ENCODE data around the gene PIP5K1C. TPM values are rescaled to one million over a fixed set of nuclear protein-coding genes. Genes with fewer than 3 reads are reported as not detected.

The PIP5K1C gene
- total RNA-seq, 4 donors from 2014 or later = 16.1 to 21.1 (median 17.4) TPM

- DNase-seq (ENCODE audit: low spot score) (no peak), ATAC-seq (ENCODE audit: low FRiP score) (no peak)
- TF ChIP-seq CTCF (IDR thresholded peaks at IDR 0.05) = no peak
Observed at GRCh38 chr19:3658870-3659745, 41.2 kb downstream of the PIP5K1C start.

GRCh38 chr19:3658004-3658869 lies 42.0 kb downstream of the PIP5K1C start:
- DNase-seq (ENCODE audit: low spot score) (no peak), ATAC-seq (ENCODE audit: low FRiP score) (no peak)

GRCh38 chr19:3657395-3657769 lies 42.9 kb downstream of the PIP5K1C start:
- ATAC-seq (ENCODE audit: low FRiP score) (no peak), DNase-seq (ENCODE audit: low spot score) (no peak)
- no peak for TF ChIP-seq CTCF (IDR thresholded peaks at IDR 0.05)

More at GRCh38 chr19:3658004-3658869, 42.0 kb downstream of the PIP5K1C start:
- no peak for TF ChIP-seq CTCF (IDR thresholded peaks at IDR 0.05)

GRCh38 chr19:3656747-3657394 lies 43.4 kb downstream of the PIP5K1C start:
- ATAC-seq (ENCODE audit: low FRiP score) = no peak
- TF ChIP-seq CTCF (IDR thresholded peaks at IDR 0.05) = no peak
- no peak for DNase-seq (ENCODE audit: low spot score)

GRCh38 chr19:3656073-3656746 lies 44.1 kb downstream of the PIP5K1C start:
- no peak for DNase-seq (ENCODE audit: low spot score)
- no peak for ATAC-seq (ENCODE audit: low FRiP score)
- no peak for TF ChIP-seq CTCF (IDR thresholded peaks at IDR 0.05)

- DNase-seq (ENCODE audit: low spot score) (no peak), ATAC-seq (ENCODE audit: low FRiP score) (peak; percentile 31)
- no peak for TF ChIP-seq CTCF (IDR thresholded peaks at IDR 0.05)
Observed at GRCh38 chr19:3655402-3656072, 44.7 kb downstream of the PIP5K1C start.
